Thoracic aorta (tissue), 2 donors: ENCODE results near the gene HTATIP2. TPM values are rescaled to one million over a fixed set of nuclear protein-coding genes. Genes with fewer than 3 reads are reported as not detected.
"Not testable (repeated sequence)": the region's sequence is repeated elsewhere in the genome, so short reads cannot be mapped to it uniquely, and the experiment has no call there.

Experiments used
- ATAC-seq: fragments of 150-250 bp; one replicate; pipeline ENCODE4 v1.8.0; 2017; ENCODE audit warnings: low read depth; ENCODE audit not compliant: insufficient number of reproducible peaks, low FRiP score
- DNase-seq: peaks from one replicate; pipeline ENCODE4 v3.0.0-alpha.2; 2020; ENCODE audit warnings: low spot score
- H3K27ac ChIP-seq, 2 donors: fragments of 200-600 bp; sonication (generic); 1 replicate in 1 of 2; 2 replicates in 1 of 2; pipeline ENCODE4 v1.5.1; 2016; ENCODE audit warnings: mild to moderate bottlenecking in 2 of 2, moderate library complexity in 2 of 2
- H3K27me3 ChIP-seq: fragments of 200-600 bp; sonication (generic); replicated peaks from 2 replicates; pipeline ENCODE4 v1.6.0; 2016; ENCODE audit warnings: mild to moderate bottlenecking; ENCODE audit not compliant: insufficient read depth
- H3K36me3 ChIP-seq: fragments of 200-600 bp; sonication (generic); one replicate; pipeline ENCODE4 v1.5.1; 2016
- H3K4me1 ChIP-seq, 2 donors: fragments of 200-600 bp; sonication (generic); 1 replicate in 1 of 2; 2 replicates in 1 of 2; pipeline versions ENCODE4 v1.5.1 to v1.6.0; 2016; ENCODE audit warnings: low read depth in 2 of 2, mild to moderate bottlenecking in 1 of 2; ENCODE audit not compliant: control insufficient read depth in 1 of 2
- H3K4me3 ChIP-seq: fragments of 200-600 bp; sonication (generic); 2 replicates; pipeline ENCODE4 v1.5.1; 2016; ENCODE audit warnings: mild to moderate bottlenecking
- H3K9me3 ChIP-seq: fragments of 200-600 bp; sonication (generic); 2 replicates; pipeline ENCODE4 v1.5.1; 2016
- total RNA-seq, 2 donors: library from RNA; depleted of rRNA; stranded (reverse); fragments of >200 nt; gene quantifications; one replicate each; pipeline versions ENCODE4 v1.1.0 to v1.2.3, GENCODE V29; 2016
- TF ChIP-seq, protein P1 (sequence below): fragments of 200-600 bp; sonication (generic); IDR thresholded peaks from one replicate; pipeline ENCODE4 v1.5.1; 2019; ENCODE audit warnings: antibody characterized with exemption

HTATIP2 gene
- total RNA-seq, 2 donors from 2014 or later = 29.0 to 29.9 TPM

DNA sequence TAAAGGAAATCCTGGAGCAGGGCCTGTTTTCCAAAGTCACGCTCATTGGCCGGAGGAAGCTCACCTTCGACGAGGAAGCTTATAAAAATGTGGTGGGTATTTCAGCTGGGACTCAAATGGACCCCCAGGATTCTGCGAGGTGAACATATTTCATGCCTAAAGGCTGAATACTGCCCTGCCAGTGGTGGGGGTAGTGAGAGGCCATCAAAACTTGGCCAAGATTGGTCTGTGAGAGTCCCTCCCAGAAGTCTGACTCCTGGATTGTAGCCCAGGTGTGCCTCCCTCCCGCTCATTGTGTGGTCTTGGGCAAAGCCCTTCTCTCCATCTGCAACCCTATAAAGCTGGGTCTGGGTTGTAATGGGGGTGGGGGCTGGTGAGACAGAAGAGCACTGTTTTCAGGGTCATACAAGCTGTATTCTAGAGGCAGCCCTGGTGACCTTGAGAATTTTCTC lies 853 bp downstream of the HTATIP2 start:
- Histone ChIP-seq H3K27me3 (no peaks in the 10 kb centered on the region), H3K36me3 (no peaks in the 10 kb centered on the region), H3K4me1 (peaks cover 14 to 45% of the 10 kb centered on the region in 2 donors), H3K4me3 (peak overlapping the region; percentile 84), H3K9me3 (no peaks in the 10 kb centered on the region), H3K27ac (peak overlapping the region; percentile 85 to 86)
- no peak for DNase-seq
- TF ChIP-seq, protein P1, sequence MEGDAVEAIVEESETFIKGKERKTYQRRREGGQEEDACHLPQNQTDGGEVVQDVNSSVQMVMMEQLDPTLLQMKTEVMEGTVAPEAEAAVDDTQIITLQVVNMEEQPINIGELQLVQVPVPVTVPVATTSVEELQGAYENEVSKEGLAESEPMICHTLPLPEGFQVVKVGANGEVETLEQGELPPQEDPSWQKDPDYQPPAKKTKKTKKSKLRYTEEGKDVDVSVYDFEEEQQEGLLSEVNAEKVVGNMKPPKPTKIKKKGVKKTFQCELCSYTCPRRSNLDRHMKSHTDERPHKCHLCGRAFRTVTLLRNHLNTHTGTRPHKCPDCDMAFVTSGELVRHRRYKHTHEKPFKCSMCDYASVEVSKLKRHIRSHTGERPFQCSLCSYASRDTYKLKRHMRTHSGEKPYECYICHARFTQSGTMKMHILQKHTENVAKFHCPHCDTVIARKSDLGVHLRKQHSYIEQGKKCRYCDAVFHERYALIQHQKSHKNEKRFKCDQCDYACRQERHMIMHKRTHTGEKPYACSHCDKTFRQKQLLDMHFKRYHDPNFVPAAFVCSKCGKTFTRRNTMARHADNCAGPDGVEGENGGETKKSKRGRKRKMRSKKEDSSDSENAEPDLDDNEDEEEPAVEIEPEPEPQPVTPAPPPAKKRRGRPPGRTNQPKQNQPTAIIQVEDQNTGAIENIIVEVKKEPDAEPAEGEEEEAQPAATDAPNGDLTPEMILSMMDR = no peak
- ATAC-seq = no peak

DNA sequence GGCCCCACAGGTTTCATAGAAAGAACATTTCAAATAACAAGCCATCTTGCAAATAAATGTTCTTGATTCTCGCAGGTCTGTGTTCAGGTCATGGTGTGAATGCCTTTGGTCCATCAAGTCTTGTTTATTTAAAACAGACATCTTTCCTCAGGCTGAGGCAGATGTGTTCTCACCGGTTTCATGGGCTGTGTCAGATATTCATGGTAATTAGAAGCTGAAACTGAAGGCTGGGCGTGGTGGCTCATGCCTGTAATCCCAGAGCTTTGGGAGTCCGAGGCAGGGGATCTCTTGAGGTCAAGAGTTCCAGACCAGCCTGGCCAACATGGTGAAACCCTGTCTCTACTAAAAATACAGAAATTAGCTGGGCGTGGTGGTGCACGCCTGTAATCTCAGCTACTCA lies 2.0 kb downstream of the HTATIP2 start:
- H3K36me3 ChIP-seq, ATAC-seq, H3K27me3 ChIP-seq, DNase-seq, H3K9me3 ChIP-seq, H3K4me3 ChIP-seq, H3K27ac ChIP-seq: not testable (repeated sequence)
- peaks cover 14 to 45% of the 10 kb centered on the region in 2 donors for H3K4me1 ChIP-seq

DNA sequence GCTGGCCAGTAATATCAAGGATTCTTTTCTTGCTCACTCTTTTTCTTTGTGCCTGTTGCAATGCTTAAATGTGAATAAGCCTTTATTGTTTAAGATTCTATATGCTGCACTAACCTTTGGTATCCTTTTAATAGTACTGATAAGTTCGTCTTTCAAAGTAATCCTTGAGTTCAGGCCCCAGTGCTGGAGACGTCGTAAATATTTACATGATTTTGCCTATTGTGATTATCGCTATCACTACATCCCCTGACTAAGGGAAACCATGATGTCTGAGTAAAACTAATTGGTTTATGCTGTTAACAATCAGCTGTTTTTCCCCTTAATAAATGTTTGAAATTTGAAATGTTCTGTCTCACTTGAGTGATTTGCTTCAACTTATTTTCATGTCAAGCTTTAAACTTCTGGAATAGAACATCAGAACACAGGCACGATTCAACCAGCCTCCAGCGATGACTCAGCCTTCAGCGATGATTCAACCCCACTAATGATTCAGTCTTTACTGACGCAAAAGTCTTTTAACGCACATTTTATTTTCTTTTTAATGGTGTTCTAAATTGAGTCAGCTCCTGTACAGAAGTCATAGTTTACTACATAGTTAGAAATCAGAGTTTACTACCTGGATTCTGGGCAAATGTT lies 3.9 kb downstream of the HTATIP2 start:
- Histone ChIP-seq H3K9me3 (no peaks in the 10 kb centered on the region), H3K27ac (peak overlapping the region; percentile 4 to 23), H3K36me3 (no peaks in the 10 kb centered on the region), H3K4me1 (peaks cover 14 to 45% of the 10 kb centered on the region in 2 donors), H3K27me3 (no peaks in the 10 kb centered on the region), H3K4me3 (peak overlapping the region; percentile 20)
- DNase-seq = no peak
- ATAC-seq = peak; percentile 57
- TF ChIP-seq, protein P1 = no peak

DNA sequence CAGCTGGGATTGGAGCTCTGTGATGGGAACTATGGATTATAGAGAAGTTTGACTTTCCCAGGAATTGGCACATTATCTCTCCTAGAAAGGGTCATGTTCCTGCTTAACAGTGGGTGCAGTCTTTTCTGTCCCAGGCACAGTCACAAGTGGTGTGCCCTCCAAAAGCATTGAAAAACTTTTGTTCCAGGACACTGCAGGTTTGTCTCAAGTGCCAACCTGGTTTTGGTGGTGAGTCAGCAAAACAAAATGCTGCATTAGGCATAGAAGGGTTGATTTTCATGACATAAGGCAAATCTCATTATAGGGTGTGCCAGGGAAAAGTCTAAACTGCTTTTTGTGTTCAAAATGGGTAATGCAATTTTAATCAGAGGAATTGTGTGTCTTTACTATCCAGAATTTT lies 4.9 kb downstream of the HTATIP2 start:
- Histone ChIP-seq H3K36me3 (peaks cover 3% of the 10 kb centered on the region), H3K4me1 (peaks cover 14 to 42% of the 10 kb centered on the region in 2 donors), H3K27me3 (no peaks in the 10 kb centered on the region), H3K4me3 (no peak overlapping the region), H3K27ac (no peak overlapping the region), H3K9me3 (no peaks in the 10 kb centered on the region)
- TF ChIP-seq, protein P1 = no peak
- no peak for DNase-seq
- ATAC-seq = no peak

DNA sequence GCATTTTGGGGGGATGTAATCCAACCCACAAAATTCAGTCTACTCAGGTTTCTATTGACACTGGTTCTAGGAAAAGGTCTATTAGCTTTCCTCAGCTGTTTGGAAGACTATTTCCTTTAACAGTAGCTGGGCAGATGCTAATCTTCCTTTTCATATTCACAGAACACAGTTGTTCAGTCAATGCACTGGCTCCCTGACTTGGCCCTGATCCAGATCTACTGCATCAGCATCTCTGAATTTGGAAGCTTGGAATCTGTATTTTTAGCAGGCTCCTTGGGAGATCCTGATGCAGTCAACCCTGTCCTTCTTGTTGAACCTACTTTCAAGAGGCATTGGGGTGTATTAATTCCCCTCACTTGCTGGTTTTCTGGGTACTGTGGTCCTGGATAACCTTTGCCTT lies 6.3 kb downstream of the HTATIP2 start:
- Histone ChIP-seq H3K27me3 (no peaks in the 10 kb centered on the region), H3K36me3 (peaks cover 3% of the 10 kb centered on the region), H3K27ac (no peak overlapping the region), H3K4me1 (peaks cover 14 to 38% of the 10 kb centered on the region in 2 donors), H3K9me3 (no peaks in the 10 kb centered on the region), H3K4me3 (no peak overlapping the region)
- DNase-seq (no peak), ATAC-seq (no peak)
- TF ChIP-seq, protein P1 = no peak
